Inflammatory macrophage (primary cell): Measurements from ENCODE around the gene TREML4.
"Not testable (repeated sequence)": the region's sequence is repeated elsewhere in the genome, so short reads cannot be mapped to it uniquely, and the experiment has no call there.

Experiments used
- DNase-seq, 2 donors: peaks; one replicate each; pipeline ENCODE4 v3.0.0-alpha.2; 2020 to 2022

TREML4 gene

DNA sequence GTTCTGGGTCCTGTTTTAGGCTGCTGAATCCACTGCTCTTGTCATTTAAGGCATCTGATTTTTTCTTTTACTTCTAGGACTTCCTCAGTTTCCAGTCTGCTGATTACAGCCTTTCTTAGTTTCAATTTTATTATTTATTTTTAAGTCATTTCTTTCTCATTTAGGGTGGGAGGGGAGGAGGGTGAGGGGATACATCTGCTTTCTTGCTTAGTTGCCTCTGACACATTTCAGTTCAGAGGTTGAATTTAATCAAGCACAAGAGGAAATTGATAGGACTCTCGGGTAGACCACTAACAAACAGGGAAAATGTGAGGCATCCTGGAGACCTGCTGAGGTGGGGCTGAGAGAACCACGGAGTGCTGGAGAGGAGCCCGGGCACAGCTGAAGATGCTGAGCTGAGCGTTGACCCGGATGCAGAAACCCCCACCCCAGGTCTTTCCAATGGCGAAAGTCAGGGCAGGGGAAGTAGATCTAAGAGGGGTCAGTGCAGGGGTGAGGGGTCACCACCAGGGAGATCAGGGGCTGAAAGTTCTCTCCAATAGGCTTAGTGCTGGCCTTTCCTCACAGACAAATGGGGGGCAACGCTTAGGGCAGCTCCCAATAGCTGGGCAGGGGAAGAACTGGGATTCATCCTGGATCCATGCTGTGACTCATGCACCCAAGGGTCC, 19.6 kb upstream of the TREML4 start:
- DNase-seq: no peak

DNA sequence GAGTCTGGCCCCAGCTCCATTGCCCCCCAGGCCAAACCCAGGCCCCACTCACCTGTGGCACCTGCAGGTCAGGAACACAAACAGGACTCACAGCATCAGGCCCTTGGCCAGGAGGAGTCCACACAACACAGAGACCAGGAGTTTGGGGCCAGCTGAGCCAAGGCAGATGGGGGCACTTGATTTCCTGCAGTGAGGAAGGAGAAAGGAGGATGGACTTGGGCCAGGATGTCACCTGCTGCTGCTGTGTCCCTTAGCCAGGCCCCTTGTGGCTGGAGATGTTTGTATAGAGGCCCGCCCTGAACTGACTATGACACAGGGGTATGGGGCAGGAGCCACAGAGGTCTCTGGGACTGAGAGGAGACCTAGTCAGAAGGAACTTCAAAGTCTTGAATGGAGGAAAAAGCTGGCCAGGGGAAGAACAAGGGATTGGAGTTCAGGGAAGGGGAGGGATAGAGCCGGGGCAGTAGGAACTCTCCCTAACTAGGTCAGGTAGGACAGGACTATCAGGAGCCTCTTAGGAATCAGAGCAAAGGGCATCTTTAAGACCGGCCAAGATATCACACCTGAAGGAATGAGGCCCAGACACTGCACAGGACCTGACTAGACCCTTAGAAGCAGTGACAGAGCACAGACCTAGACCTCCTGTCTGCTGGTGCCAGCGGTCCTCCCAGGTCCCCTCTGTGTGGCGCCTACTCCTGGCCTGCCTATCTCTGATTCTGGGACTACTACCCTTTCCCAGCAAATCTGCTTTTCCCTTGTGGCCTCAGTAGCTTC, 18.4 kb upstream of the TREML4 start:
- no peak for DNase-seq

DNA sequence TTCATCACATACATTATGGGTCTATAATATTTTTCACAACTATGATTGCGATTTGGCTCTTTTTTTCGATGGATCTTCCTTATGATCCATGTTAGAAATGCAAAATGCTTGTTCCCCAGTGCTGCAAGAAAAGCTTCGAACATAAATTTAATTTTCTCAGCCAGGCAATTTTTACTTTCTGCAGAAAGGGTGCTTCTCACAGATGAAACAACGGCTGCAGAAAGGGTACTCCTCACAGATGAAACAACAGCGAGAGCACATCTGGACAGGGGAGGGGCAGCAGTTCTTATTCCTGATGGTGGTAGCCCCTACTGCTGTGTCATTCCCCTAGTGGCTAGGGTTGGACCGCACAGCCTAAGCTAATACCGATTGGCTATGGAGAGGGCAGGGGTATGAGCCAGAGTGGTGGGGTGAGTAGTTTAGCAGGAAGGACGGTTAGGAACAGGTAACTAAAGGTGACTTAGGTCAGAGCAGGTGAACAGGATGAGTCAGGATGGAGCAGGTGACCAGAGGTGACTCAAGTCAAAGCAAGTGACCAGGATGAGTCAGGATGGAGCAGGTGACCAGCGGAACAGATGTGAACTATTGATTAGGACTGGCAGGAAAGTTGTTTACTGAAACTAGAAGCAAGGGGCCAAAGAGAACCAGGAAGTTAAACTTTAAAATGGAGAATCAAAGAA, 13.4 kb upstream of the TREML4 start:
- no peak for DNase-seq

DNA sequence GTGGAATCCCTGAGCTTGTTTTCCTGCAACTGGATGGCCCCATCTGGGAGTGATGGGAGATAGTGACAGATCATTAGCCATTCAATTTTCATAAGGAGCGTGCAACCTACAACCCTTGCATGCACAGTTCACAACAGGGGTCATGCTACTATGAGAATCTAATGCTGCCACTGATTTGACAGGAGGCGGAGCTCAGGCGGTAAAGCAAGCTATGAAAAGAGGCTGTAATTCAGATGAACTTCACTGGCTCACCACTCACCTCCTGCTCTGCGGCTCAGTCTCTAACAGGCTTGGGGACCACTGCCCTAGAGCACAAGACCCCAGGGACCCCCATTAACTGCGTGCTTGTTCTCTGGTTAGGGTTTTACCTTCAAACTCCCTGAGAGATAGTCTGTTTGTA, 12.4 kb upstream of the TREML4 start:
- no peak for DNase-seq

DNA sequence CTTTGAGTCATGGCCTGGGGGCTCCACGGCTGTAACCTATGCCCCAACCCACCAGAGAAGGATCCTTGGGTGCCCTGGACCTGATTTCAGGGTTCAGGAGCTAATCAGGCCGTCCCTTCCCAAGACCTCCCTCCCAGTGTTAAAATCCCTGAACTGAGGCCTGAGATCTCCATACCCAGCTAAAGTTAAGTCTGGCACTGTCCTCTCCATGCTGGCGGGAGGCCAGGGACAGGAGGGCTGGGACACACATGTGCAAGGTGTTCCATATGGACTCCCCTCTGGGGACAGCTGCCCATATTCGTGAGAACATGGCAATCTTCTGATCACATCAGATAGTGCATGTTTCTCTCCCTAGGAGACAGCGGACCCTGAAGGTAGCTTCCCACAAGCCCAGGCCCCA, 11.5 kb upstream of the TREML4 start:
- DNase-seq: no peak

DNA sequence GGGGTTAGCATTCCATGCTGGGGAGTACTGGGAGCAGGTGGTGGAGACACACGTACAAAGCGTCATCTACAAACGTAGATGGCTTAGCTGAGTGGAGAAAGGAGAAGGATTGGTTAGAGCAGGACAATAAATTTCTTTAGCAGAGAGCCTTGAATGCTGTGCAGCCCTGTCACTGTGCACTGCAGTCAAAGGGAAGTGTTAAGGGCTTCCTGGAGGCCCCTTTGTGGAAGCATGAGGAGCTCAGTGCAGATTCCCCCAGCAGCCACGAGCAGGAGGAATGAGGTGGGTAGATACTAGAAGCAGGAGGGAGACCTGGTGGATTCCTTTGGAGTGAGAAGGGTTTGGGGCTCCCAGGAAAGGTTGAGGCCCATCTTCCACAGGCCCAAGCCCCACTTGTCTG, 6.1 kb upstream of the TREML4 start:
- DNase-seq: no peak

DNA sequence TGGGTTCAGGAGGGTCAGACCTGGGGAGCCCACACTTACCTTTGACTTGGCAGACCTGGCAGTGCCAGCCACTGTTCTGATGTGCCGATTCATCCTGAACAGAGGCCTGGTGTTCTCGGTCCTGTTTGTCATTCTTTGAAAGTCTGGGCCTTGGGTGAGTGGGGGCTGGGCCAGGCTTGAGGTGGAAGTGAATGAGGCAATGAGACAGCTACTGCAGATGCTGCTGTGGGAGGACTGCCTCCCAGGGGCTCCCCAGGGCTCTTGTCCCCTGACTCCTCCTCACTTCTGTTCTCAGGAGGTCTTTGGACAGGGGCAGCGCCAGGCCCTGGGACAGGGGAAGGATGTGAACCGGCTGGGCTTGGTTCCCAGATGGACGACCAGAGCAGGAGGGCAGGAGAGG, 5.6 kb upstream of the TREML4 start:
- no peak for DNase-seq

DNA sequence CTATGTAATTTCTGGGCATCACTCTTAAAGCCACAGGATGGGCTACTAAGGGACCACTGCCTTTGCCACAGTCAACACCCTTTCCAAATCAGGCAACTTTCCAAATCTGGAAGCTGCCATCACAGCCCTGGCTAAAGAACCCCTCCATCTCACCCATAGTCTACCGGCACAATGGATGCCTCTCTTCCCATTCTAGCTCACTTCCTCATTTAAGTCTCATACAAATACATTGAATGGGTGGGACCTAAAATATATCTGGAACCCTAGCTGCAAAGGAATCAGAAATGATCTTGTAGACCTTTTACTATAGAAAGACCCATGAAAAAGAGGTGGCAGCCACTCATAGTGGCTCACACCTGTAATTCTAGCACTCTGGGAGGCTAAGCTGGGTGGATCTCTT, 3.3 kb upstream of the TREML4 start:
- DNase-seq: no peak

DNA sequence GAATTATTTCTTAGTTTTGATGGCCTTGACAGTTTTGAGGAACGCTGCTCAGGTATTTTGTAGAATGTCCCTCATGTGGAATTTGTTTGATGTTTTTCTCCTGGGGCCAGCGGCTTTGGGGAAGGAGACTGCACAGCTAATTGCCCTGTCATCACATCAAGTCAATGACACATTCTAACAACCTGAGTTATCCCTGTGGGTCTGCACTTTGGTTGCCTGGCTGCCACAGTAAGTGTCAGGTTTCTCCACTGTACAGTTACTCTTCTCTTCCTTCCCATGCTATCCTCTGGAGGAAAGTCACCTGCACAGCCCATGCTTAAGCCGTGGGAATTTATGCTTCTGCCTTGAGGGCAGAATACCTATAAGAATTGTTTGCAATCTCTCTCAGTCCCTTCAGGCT, 1.4 kb upstream of the TREML4 start:
- DNase-seq: no peak

DNA sequence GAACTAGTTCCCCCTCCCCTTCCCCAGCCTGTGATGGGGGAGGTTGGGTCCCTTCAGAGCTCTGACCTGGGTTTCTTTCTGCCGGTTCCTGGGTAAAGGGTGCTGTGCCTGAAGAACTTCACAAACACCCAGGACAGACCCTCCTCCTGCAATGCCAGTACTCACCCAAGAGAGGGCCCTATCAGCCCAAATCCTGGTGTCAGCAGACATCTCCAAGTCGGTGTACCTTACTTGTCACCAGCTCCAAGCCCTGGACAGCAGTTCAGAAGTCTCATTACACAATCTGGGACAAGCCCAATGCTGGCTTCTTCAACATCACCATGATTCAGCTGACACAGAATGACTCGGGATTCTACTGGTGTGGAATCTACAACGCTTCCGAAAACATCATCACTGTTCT, 467 bp downstream of the TREML4 start:
- DNase-seq: peak; percentile 56 to 75

DNA sequence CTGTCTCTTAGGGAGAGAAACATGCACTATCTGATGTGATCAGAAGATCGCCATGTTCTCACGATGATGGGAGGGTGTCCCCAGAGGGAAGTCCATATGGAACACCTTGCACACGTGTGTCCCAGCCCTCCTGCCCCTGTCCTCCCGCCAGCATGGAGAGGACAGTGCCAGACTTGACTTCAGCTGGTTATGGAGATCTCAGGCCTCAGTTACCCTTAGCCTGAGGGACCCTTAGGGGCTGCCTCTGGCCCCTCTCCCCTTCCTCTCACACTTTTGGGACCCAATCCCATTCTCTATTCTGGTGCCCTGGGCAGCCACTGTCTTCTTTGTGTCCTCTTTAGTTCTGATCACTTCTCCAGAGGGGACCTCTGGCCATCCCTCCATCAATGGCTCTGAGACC, 1.6 kb downstream of the TREML4 start:
- DNase-seq: no peak

DNA sequence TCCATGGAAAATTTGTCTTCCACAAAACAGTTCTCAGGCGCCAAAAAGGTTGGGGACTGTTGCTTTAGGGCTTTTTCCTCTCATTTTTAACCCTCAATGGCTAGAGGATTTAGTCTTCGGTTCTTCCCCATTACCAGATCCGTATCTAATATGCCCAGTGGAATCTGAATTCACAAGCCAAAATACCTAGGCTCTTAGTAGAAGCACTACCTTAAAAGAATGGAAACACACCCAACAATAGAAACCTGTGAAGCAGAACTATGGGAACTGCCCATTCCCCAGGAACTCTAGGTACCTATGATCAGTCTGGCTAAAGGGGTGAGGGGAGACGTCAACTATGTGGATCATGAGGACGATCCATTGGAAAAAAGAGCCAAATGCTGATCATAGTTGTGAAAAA, 3.1 kb downstream of the TREML4 start:
- no peak for DNase-seq

DNA sequence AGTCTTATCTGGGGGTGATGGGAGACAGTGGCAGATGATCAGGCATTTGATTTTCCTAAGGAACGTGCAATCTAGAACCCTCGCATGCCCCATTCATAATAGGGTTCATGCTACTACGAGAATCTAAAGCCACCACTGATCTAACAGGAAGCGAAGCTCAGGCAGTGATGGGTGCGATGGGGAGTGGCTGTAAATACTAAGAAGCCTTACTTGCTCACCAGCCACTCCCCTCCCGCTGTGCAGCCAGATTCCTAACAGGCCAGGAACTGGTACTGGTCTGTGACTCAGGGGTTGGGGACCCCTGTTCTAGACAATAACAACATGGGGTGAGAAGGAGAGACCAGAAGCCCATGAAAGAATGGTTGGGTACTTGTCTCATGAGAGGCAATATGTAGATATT, 4.5 kb downstream of the TREML4 start:
- DNase-seq: no peak

DNA sequence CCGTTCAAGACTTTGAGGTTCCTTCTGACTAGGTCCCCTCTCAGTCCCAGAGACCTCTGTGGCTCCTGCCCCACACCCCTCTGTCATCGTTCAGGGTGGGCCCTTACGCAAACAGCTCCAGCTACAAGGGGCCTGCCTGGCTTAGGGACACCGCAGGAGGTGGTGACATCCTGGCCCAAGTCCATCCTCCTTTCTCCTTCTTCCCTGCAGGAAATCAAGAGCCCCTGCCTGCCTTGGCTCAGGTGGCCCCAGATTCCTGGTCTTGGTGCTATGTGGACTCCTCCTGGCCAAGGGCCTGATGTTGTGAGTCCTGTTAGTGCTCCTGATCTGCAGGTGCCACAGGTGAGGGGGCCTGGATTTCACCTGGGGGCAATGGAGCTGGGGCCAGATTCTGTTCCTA, 8.1 kb downstream of the TREML4 start:
- no peak for DNase-seq

DNA sequence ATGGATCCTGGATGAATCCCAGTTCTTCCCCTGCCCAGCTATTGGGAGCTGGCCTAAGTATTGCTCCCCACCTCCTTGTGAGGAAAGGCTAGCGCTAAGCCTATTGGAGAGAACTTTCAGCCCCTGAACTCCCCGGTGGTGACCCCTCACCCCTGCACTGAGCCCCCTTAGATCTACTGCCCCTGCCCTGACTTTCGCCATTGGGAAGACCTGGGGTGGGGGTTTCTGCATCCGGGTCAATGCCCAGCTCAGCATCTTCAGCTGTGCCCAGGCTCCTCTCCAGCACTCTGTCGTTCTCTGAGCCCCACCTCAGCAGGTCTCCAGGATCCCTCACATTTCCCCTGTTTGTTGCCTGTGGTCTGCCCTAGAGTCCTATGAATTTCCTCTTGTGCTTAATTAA, 9.0 kb downstream of the TREML4 start:
- DNase-seq: no peak

DNA sequence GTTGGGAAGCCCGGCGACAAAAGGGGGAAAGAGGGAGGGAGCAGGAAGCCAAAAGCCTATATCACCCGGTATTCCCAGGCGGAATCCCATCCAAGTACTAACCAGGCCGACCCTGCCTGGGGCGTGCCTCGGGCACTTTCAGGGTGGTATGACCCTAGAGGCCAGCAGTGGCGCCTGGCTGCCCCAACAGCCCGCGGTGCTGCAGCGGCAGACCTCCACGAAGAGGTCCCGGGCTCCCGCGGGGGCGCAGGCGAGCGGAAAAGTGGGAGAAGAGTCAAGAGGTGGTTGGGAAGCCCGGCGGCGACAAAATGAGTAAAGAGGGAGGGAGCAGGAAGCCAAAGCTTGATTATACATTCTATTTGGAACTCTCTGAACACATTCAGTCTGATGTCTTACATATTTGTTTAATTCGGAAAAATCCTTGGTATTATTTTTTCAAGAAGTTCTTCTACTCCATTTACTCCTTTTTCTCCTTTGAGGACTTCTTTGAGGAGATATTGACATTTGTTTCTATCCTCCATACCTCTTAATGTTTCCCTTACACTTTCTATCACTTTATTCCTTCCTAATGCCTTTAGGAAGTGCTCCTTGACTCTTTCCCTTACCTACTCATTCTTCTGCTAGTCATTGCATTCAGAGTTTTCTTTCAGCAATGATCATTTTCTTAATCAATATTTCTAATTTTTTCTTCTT, 11.5 kb downstream of the TREML4 start:
- no peak for DNase-seq

DNA sequence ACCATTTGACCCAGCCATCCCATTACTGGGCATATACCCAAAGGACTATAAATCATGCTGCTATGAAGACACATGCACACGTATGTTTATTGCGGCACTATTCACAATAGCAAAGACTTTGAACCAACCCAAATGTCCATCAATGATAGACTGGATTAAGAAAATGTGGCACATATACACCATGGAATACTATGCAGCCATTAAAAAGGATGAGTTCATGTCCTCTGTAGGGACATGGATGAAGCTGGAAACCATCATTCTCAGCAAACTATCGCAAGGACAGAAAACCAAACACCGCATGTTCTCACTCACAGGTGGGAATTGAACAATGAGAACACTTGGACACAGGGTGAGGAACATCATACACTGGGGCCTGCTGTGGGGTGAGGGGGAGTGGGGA, 18.4 kb downstream of the TREML4 start:
- DNase-seq: not testable (repeated sequence)

DNA sequence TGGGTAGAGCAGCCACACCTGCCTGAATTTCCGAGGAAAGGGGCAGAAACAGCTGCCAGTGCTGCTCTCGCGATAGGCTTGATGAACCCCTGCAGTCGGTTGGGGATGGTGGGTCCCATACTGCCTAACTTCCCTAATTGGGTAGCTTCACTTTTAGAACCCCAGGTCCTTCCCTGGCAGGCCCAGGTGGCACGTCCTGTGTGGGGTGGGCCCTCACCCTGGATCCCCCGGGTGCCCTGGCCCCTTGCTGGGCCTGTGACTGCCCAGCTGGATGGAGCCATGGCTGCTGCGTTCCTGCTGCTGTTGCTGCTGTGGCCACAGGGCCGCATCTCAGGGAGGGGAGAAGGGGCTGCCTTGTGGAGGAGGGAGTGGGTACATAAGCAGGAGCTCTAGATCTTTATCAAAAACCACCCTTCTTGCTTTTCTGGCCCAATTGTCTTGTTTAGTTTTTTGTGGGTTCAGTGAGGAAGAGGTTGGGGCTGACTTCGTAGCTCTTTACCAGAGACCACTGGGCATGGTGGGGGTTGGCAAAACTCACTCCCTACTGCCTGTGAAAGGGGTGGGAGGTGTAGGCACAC, 19.2 kb downstream of the TREML4 start:
- no peak for DNase-seq

DNA sequence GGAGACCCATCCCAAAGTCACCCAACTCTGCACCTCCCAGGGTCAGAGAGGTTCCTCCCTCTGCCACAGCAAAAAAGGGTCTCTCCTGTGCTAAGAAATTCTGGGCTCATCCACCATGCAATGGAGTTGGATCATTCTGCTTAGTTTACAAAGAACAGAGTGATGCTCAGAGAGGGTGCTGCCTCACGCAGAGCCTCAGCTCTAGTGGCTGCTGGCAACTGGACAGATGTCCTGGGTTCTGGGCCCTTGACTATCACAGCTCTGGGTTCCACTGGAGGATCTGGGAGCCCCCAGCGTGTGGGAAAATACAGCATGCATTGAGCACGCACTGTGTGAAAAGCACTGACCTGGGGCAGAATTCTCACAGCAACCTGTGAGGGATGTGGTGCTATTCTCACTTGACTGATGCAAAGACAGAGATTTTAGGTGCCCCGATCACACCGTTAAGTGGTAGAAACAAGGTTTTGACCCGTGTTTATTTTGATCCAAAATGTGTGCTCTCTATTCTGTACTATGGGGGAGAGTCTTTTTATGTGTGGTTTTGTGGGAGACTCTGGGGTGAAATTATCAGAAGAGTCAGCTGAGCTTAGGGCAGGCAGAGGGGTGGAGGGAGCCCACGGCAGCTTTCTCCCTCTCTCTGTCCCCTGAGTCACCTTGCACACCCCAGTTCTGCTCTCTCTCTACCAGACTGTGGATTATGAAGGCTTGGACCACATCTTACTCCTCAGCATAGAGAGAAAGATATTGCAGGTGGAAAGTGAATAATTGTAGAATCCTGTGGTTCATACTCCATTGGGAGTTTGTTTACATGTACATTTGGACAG, 19.9 kb downstream of the TREML4 start:
- DNase-seq: no peak

DNA sequence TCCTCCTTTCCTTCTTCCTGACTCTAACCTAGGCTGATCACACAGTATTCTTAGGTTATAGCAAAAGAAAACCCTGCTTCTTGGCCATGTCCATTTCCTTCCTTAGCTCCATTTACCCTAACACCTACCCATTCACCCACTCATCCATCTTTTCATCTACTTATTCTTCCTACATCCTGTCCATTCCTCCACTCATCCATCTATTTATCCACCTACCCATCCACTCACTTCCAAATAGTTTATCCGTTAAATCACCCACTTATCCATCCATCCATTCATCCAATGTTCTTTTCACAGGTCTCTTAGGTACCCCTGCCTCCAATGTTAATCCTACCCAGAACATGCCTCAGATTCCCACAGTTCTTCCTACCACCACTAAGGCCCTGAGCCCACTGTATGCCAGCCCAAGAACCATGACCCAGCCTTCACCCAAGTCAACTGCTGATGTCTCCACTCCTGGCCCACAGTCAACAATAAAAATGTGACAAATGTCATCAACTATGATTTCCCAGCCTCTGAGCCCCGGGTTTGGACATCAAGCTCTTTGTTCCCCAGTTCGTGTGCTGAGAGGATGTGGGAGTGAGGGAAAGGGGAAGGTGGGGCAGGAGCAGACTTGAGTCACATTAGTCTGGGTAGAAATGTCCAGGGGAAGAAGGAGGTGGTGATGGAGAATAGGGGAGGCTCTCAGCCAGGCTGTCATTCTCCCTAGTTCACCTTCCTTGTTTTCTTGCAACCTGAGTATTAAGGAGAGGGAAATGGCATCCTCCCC, 24.4 kb downstream of the TREML4 start:
- DNase-seq: peak; percentile 55 to 76

DNA sequence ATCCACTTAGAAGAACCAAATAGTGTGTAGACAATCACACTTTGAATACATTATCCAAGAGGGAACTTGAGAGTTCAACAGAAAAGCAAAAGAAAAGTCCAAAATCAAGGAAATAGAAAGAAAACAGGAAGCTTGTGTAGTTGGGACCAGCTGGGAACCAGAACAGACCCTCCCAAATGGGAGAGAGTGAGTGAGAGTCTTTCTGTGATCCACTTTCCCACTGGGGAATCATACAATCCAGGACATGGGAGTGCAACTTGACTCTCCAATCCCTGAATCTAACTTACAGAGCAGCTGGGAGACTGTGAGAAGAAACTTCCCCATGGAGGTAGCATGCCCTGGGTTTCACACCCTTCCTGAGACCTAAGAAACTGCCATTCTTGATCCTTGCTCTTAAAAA, 27.0 kb downstream of the TREML4 start:
- DNase-seq: no peak
